ENCODE measurements around the gene EIF3D.
"Not testable (repeated sequence)": the region's sequence is repeated elsewhere in the genome, so short reads cannot be mapped to it uniquely, and the experiment has no call there.

The EIF3D gene

GRCh38 chr22:36548606-36549005, 19.6 kb upstream of the EIF3D start:
- no peak for DNase-seq

GRCh38 chr22:36546932-36547331, 18.0 kb upstream of the EIF3D start:
- no peak for DNase-seq

- DNase-seq: peak; percentile 12
Measured at GRCh38 chr22:36546092-36546804, 17.3 kb upstream of the EIF3D start.

GRCh38 chr22:36544107-36544620, 15.2 kb upstream of the EIF3D start:
- DNase-seq: no peak

- no peak for DNase-seq
Measured at GRCh38 chr22:36541831-36542411, 13.0 kb upstream of the EIF3D start.

- no peak for DNase-seq
Measured at GRCh38 chr22:36540867-36541642, 12.1 kb upstream of the EIF3D start.

- DNase-seq: no peak
Measured at GRCh38 chr22:36538529-36538928, 9.6 kb upstream of the EIF3D start.

GRCh38 chr22:36536717-36537116, 7.8 kb upstream of the EIF3D start:
- DNase-seq: no peak

- DNase-seq: not testable (repeated sequence)
Measured at GRCh38 chr22:36533320-36533719, 4.4 kb upstream of the EIF3D start.

- no peak for DNase-seq
Measured at GRCh38 chr22:36532466-36532865, 3.5 kb upstream of the EIF3D start.

- DNase-seq: peak; percentile 1
Measured at GRCh38 chr22:36528341-36528740, 625 bp downstream of the EIF3D start.

GRCh38 chr22:36522662-36523061, 6.3 kb downstream of the EIF3D start:
- DNase-seq: no peak

- DNase-seq: no peak
Measured at GRCh38 chr22:36520423-36520822, 8.5 kb downstream of the EIF3D start.

GRCh38 chr22:36519906-36520305, 9.1 kb downstream of the EIF3D start:
- DNase-seq: not testable (repeated sequence)

- no peak for DNase-seq
Measured at GRCh38 chr22:36514766-36515165, 14.2 kb downstream of the EIF3D start.

GRCh38 chr22:36512991-36513390, 16.0 kb downstream of the EIF3D start:
- DNase-seq: no peak

GRCh38 chr22:36512333-36512732, 16.6 kb downstream of the EIF3D start:
- DNase-seq: no peak

GRCh38 chr22:36510966-36511881, 17.7 kb downstream of the EIF3D start:
- DNase-seq: peak; percentile 4

- DNase-seq: no peak
Measured at GRCh38 chr22:36510384-36510783, 18.6 kb downstream of the EIF3D start.

- DNase-seq: no peak
Measured at GRCh38 chr22:36507518-36508010, 21.4 kb downstream of the EIF3D start.

- DNase-seq: peak; percentile 46
Measured at GRCh38 chr22:36506637-36507517, 22.1 kb downstream of the EIF3D start, which contains the start of gene FOXRED2. FOXRED2 (minus strand) TSS chr22:36507040; CDS start chr22:36506422, 618 bp downstream.
